ENCODE measurements around the gene KIAA1217.

Gene KIAA1217

GRCh38 chr10:24496906-24497305, 288.0 kb downstream of the KIAA1217 start:
- no peak for DNase-seq (ENCODE audit: low spot score)

- no peak for DNase-seq (ENCODE audit: low spot score)
These were observed 292.2 kb downstream of the KIAA1217 start for GRCh38 chr10:24501056-24501711.

- DNase-seq (ENCODE audit: low spot score): no peak
These were observed 293.1 kb downstream of the KIAA1217 start for GRCh38 chr10:24502006-24502405.

GRCh38 chr10:24502801-24503460, 294.0 kb downstream of the KIAA1217 start:
- DNase-seq (ENCODE audit: low spot score): no peak

- peak; percentile 73 for DNase-seq (ENCODE audit: low spot score)
These were observed 294.8 kb downstream of the KIAA1217 start for GRCh38 chr10:24503461-24504320.

GRCh38 chr10:24505759-24506158, 296.8 kb downstream of the KIAA1217 start:
- no peak for DNase-seq (ENCODE audit: low spot score)

- DNase-seq (ENCODE audit: low spot score): no peak
These were observed 304.2 kb downstream of the KIAA1217 start for GRCh38 chr10:24513155-24513554.

- DNase-seq (ENCODE audit: low spot score): no peak
These were observed 306.5 kb downstream of the KIAA1217 start for GRCh38 chr10:24515481-24515880.

GRCh38 chr10:24518411-24518810, 309.5 kb downstream of the KIAA1217 start:
- DNase-seq (ENCODE audit: low spot score): no peak

- DNase-seq (ENCODE audit: low spot score): peak; percentile 41
These were observed 310.2 kb downstream of the KIAA1217 start for GRCh38 chr10:24518981-24519597.

GRCh38 chr10:24519950-24520349, 311.0 kb downstream of the KIAA1217 start:
- DNase-seq (ENCODE audit: low spot score): no peak

GRCh38 chr10:24524314-24524713, 315.4 kb downstream of the KIAA1217 start:
- no peak for DNase-seq (ENCODE audit: low spot score)

GRCh38 chr10:24526085-24526649, 317.2 kb downstream of the KIAA1217 start:
- no peak for DNase-seq (ENCODE audit: low spot score)

- DNase-seq (ENCODE audit: low spot score): no peak
These were observed 320.0 kb downstream of the KIAA1217 start for GRCh38 chr10:24528946-24529345.

- no peak for DNase-seq (ENCODE audit: low spot score)
These were observed 322.5 kb downstream of the KIAA1217 start for GRCh38 chr10:24531439-24531838.

GRCh38 chr10:24533981-24534380, 325.0 kb downstream of the KIAA1217 start:
- DNase-seq (ENCODE audit: low spot score): no peak

GRCh38 chr10:24536636-24537035, 327.7 kb downstream of the KIAA1217 start:
- no peak for DNase-seq (ENCODE audit: low spot score)

GRCh38 chr10:24541239-24541753, 332.4 kb downstream of the KIAA1217 start:
- no peak for DNase-seq (ENCODE audit: low spot score)

GRCh38 chr10:24542314-24543270, 333.7 kb downstream of the KIAA1217 start:
- DNase-seq (ENCODE audit: low spot score): no peak

- no peak for DNase-seq (ENCODE audit: low spot score)
These were observed 335.8 kb downstream of the KIAA1217 start for GRCh38 chr10:24544776-24545175.

GRCh38 chr10:24545585-24545984, 336.6 kb downstream of the KIAA1217 start:
- DNase-seq (ENCODE audit: low spot score): no peak

Data from SW480 (cell line).